ENCODE measurements around the gene ATP6V0B. TPM values are rescaled to one million over a fixed set of nuclear protein-coding genes. Genes with fewer than 3 reads are reported as not detected.
A peak's percentile ranks its signal among the peaks of the same experiment; 100 is the strongest.

Gene ATP6V0B
- total and polyA plus RNA-seq, 9 of the 15 experiments (the other 6 are each of a cell fraction or from before 2014, with no cell fraction given) = 137 to 328 (median 220) TPM

DNA sequence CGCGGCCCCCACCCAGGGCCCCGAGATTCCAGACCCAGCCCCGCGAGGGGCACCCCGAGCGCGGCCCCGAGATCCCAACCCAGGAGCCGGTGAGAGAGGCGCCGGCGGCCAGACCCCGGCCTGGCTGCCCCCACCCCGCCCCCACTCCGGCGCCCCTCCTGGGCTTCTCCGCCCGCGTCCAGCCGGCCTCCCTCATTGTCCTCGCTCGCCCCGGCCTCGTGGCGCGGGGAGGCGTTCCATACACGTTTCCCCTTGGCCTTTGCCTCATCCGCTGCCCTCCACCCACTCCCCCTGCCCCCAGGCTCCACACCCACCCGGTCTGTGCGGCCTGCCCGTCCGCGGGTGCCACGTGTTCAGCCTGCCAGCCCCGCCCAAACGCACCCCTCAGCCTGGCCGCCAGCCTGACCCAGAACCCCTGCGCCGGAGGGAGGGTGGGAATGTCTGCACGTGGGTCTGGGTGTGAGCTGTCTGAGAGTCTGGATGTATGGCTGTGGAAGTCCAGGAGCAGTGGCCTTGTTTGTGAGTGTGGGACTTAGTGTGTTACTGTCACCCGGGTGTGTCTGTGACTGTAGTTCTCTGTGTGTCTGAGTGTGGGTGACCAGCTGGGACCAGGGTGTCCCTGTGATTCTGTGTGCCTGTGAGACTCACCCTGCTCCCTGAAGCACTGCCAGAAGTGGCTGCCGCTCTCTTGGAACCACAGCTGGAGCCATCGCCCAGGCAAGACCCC, 4.9 kb downstream of the ATP6V0B start (continued):
- TF ChIP-seq PHF21A (IDR thresholded peaks at IDR 0.05; ENCODE audit: borderline replicate concordance, low read depth) (no peak), HDAC1 (IDR thresholded peaks at IDR 0.05) (peak in 1 of 2 experiments; percentile 95; a peak in 2 of 4 replicates), ZNF561 (CRISPR knock-in tag; conservative IDR thresholded peaks at IDR 0.05) (no peak), HOXB6 (CRISPR knock-in tag; IDR thresholded peaks at IDR 0.05; ENCODE audit: borderline replicate concordance) (no peak), ZNF212 (CRISPR knock-in tag; IDR thresholded peaks at IDR 0.05) (no peak), ZZZ3 (IDR thresholded peaks at IDR 0.05) (no peak), HMGN3 (IDR thresholded peaks at IDR 0.05; ENCODE audit: borderline replicate concordance, extremely low read depth, insufficient read length, low read depth, low read length) (no peak), NFIC (IDR thresholded peaks at IDR 0.05) (peak; percentile 45; the same call in 1 of the 2 replicates), KDM4B (IDR thresholded peaks at IDR 0.05; ENCODE audit: borderline replicate concordance in 2 of 2, low read depth in 1 of 2) (no peak), MBD2 (IDR thresholded peaks at IDR 0.05; ENCODE audit: borderline replicate concordance, low read depth) (no peak), SAFB (IDR thresholded peaks at IDR 0.05; ENCODE audit: borderline replicate concordance, low read depth, low read length) (peak; percentile 34; the same call in 1 of the 2 replicates), ZBED1 (IDR thresholded peaks at IDR 0.05) (no peak), ZNF696 (CRISPR knock-in tag; conservative IDR thresholded peaks at IDR 0.05) (no peak)
- TF ChIP-seq, protein P1, sequence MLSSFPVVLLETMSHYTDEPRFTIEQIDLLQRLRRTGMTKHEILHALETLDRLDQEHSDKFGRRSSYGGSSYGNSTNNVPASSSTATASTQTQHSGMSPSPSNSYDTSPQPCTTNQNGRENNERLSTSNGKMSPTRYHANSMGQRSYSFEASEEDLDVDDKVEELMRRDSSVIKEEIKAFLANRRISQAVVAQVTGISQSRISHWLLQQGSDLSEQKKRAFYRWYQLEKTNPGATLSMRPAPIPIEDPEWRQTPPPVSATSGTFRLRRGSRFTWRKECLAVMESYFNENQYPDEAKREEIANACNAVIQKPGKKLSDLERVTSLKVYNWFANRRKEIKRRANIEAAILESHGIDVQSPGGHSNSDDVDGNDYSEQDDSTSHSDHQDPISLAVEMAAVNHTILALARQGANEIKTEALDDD (IDR thresholded peaks at IDR 0.05) = no peak
- TF ChIP-seq, protein P2, sequence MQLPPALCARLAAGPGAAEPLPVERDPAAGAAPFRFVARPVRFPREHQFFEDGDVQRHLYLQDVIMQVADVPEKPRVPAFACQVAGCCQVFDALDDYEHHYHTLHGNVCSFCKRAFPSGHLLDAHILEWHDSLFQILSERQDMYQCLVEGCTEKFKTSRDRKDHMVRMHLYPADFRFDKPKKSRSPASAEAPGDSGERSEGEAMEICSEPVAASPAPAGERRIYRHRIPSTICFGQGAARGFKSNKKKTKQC (CRISPR knock-in tag; IDR thresholded peaks at IDR 0.05) = peak; percentile 28; the same call in 1 of the 2 replicates
- TF ChIP-seq, protein P3, sequence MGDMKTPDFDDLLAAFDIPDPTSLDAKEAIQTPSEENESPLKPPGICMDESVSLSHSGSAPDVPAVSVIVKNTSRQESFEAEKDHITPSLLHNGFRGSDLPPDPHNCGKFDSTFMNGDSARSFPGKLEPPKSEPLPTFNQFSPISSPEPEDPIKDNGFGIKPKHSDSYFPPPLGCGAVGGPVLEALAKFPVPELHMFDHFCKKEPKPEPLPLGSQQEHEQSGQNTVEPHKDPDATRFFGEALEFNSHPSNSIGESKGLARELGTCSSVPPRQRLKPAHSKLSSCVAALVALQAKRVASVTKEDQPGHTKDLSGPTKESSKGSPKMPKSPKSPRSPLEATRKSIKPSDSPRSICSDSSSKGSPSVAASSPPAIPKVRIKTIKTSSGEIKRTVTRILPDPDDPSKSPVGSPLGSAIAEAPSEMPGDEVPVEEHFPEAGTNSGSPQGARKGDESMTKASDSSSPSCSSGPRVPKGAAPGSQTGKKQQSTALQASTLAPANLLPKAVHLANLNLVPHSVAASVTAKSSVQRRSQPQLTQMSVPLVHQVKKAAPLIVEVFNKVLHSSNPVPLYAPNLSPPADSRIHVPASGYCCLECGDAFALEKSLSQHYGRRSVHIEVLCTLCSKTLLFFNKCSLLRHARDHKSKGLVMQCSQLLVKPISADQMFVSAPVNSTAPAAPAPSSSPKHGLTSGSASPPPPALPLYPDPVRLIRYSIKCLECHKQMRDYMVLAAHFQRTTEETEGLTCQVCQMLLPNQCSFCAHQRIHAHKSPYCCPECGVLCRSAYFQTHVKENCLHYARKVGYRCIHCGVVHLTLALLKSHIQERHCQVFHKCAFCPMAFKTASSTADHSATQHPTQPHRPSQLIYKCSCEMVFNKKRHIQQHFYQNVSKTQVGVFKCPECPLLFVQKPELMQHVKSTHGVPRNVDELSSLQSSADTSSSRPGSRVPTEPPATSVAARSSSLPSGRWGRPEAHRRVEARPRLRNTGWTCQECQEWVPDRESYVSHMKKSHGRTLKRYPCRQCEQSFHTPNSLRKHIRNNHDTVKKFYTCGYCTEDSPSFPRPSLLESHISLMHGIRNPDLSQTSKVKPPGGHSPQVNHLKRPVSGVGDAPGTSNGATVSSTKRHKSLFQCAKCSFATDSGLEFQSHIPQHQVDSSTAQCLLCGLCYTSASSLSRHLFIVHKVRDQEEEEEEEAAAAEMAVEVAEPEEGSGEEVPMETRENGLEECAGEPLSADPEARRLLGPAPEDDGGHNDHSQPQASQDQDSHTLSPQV (IDR thresholded peaks at IDR 0.05) = peak; percentile 69
- TF ChIP-seq, protein P4, sequence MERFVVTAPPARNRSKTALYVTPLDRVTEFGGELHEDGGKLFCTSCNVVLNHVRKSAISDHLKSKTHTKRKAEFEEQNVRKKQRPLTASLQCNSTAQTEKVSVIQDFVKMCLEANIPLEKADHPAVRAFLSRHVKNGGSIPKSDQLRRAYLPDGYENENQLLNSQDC (CRISPR knock-in tag; IDR thresholded peaks at IDR 0.05) = no peak
- TF ChIP-seq, protein P5, sequence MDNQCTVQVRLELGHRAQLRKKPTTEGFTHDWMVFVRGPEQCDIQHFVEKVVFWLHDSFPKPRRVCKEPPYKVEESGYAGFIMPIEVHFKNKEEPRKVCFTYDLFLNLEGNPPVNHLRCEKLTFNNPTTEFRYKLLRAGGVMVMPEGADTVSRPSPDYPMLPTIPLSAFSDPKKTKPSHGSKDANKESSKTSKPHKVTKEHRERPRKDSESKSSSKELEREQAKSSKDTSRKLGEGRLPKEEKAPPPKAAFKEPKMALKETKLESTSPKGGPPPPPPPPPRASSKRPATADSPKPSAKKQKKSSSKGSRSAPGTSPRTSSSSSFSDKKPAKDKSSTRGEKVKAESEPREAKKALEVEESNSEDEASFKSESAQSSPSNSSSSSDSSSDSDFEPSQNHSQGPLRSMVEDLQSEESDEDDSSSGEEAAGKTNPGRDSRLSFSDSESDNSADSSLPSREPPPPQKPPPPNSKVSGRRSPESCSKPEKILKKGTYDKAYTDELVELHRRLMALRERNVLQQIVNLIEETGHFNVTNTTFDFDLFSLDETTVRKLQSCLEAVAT (IDR thresholded peaks at IDR 0.05) = 0 out of 4 replicates have a peak, but pooled peaks of 1 of the 2 experiments have one; percentile 22
- TF ChIP-seq, protein P6, sequence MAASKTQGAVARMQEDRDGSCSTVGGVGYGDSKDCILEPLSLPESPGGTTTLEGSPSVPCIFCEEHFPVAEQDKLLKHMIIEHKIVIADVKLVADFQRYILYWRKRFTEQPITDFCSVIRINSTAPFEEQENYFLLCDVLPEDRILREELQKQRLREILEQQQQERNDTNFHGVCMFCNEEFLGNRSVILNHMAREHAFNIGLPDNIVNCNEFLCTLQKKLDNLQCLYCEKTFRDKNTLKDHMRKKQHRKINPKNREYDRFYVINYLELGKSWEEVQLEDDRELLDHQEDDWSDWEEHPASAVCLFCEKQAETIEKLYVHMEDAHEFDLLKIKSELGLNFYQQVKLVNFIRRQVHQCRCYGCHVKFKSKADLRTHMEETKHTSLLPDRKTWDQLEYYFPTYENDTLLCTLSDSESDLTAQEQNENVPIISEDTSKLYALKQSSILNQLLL (CRISPR knock-in tag; IDR thresholded peaks at IDR 0.05; ENCODE audit: borderline replicate concordance) = no peak

Measured in K562 (cell line).